ENCODE measurements around the gene DZIP3. TPM values are rescaled to one million over a fixed set of nuclear protein-coding genes. Genes with fewer than 3 reads are reported as not detected.

Gene DZIP3
- polyA plus RNA-seq, 3 donors: 0.92 to 1.2 (median 1.1) TPM

DNA sequence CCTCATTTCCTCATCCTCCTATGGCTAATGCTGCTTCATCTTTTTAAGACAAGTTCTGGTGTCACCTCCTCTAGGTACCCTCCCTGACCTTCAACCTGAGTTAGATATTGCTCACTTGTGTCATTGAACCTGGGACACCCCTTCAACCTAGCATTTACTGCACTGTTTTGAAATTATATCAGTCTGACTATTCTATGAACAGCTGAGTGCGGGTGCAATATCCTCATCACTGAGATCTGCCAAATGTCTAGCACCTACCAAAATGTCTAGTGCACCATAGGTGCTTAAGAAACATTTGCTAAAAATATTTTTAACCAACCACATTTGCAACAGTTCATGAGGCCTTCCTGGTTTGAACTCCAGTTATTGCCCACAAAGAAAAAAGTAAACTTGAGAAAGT is 133.2 kb downstream of the DZIP3 start:
- no CpG with 5 or more reads among the region's 1 CpG for WGBS (ENCODE audit: insufficient coverage)
- DNase-seq: no peak
- H3K79me2 ChIP-seq (ENCODE audit: insufficient read depth, low read length): no peaks in the 10 kb centered on the region
- H3K27me3 ChIP-seq (ENCODE audit: control insufficient read depth in 2 of 2, insufficient read depth in 2 of 2, low read length in 2 of 2): no peaks in the 10 kb centered on the region
- no peak overlapping the region for H3K4me3 ChIP-seq (replicated peaks in 1 of 3; ENCODE audit: low read depth in 2 of 3, low read length in 3 of 3)
- Mint-ChIP-seq H3K27me3 (ENCODE audit: low read depth in 3 of 3) (peaks cover 0 to 3% (median 2%) of the 10 kb centered on the region in 3 donors), H3K36me3 (no peaks in the 10 kb centered on the region), H3K4me1 (no peaks in the 10 kb centered on the region), H3K27ac (no peak overlapping the region), H3K9me3 (peaks cover 10 to 16% (median 13%) of the 10 kb centered on the region in 7 donors), H3K4me3 (no peak overlapping the region)
- intact Hi-C loops (cut with micrococcal nuclease): no loop called here
- H4K20me1 ChIP-seq (ENCODE audit: insufficient read depth, low read length): no peaks in the 10 kb centered on the region
- H3K4me1 ChIP-seq (ENCODE audit: control insufficient read depth in 1 of 2, insufficient read depth in 2 of 2, low read length in 2 of 2): no peaks in the 10 kb centered on the region
- H2AFZ ChIP-seq (ENCODE audit: insufficient read depth, low read depth, low read length, poor library complexity, severe bottlenecking): no peak overlapping the region
- no peak overlapping the region for H3K27ac ChIP-seq (ENCODE audit: low read depth in 1 of 2, low read length in 2 of 2)
- H3K36me3 ChIP-seq (replicated peaks in 1 of 2; ENCODE audit: control insufficient read depth in 1 of 2, insufficient read depth in 2 of 2, low read length in 2 of 2): no peaks in the 10 kb centered on the region
- no peaks in the 10 kb centered on the region for H3K9me3 ChIP-seq (replicated peaks in 1 of 2; ENCODE audit: control insufficient read depth in 1 of 2, insufficient read depth in 1 of 2, low read length in 2 of 2)
- H3K9ac ChIP-seq (ENCODE audit: insufficient read depth, low read length, poor library complexity, severe bottlenecking): no peak overlapping the region
- TF ChIP-seq, protein P1, sequence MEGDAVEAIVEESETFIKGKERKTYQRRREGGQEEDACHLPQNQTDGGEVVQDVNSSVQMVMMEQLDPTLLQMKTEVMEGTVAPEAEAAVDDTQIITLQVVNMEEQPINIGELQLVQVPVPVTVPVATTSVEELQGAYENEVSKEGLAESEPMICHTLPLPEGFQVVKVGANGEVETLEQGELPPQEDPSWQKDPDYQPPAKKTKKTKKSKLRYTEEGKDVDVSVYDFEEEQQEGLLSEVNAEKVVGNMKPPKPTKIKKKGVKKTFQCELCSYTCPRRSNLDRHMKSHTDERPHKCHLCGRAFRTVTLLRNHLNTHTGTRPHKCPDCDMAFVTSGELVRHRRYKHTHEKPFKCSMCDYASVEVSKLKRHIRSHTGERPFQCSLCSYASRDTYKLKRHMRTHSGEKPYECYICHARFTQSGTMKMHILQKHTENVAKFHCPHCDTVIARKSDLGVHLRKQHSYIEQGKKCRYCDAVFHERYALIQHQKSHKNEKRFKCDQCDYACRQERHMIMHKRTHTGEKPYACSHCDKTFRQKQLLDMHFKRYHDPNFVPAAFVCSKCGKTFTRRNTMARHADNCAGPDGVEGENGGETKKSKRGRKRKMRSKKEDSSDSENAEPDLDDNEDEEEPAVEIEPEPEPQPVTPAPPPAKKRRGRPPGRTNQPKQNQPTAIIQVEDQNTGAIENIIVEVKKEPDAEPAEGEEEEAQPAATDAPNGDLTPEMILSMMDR (IDR thresholded peaks at IDR 0.05): no peak
- H3K4me2 ChIP-seq (replicated peaks; ENCODE audit: extremely low read depth, low read length, poor library complexity, severe bottlenecking): no peak overlapping the region

DNA sequence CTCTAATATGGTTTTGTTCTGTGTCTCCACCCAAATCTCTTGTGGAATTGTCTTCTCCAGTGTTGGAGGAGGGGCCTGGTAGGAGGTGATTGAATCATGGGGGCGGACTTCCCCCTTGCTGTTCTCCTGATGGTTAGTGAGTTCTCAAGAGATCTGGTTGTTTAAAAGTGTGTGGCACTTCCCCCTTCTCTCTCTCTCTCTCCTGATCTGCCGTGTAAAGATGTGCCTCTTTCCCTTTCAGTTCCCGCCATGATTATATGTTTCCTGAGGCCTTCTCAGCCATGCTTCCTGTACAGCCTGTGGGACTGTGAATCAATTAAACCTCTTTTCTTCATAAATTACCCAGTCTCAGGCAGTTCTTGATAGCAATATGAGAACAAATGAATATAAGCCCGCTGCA is 134.6 kb downstream of the DZIP3 start:
- Mint-ChIP-seq H3K4me3 (no peak overlapping the region), H3K9me3 (peaks cover 10 to 16% (median 13%) of the 10 kb centered on the region in 7 donors), H3K27me3 (ENCODE audit: low read depth in 3 of 3) (peaks cover 0 to 2% (median 1%) of the 10 kb centered on the region in 3 donors), H3K27ac (no peak overlapping the region), H3K4me1 (no peaks in the 10 kb centered on the region), H3K36me3 (no peaks in the 10 kb centered on the region)
- intact Hi-C loops (cut with micrococcal nuclease): no loop called here
- Histone ChIP-seq H3K27ac (ENCODE audit: low read depth in 1 of 2, low read length in 2 of 2) (no peak overlapping the region), H3K4me2 (replicated peaks; ENCODE audit: extremely low read depth, low read length, poor library complexity, severe bottlenecking) (no peak overlapping the region), H3K9ac (ENCODE audit: insufficient read depth, low read length, poor library complexity, severe bottlenecking) (no peak overlapping the region), H3K36me3 (replicated peaks in 1 of 2; ENCODE audit: control insufficient read depth in 1 of 2, insufficient read depth in 2 of 2, low read length in 2 of 2) (no peaks in the 10 kb centered on the region), H3K27me3 (ENCODE audit: control insufficient read depth in 2 of 2, insufficient read depth in 2 of 2, low read length in 2 of 2) (no peaks in the 10 kb centered on the region), H3K4me1 (ENCODE audit: control insufficient read depth in 1 of 2, insufficient read depth in 2 of 2, low read length in 2 of 2) (no peaks in the 10 kb centered on the region), H3K9me3 (replicated peaks in 1 of 2; ENCODE audit: control insufficient read depth in 1 of 2, insufficient read depth in 1 of 2, low read length in 2 of 2) (no peaks in the 10 kb centered on the region), H3K4me3 (replicated peaks in 1 of 3; ENCODE audit: low read depth in 2 of 3, low read length in 3 of 3) (no peak overlapping the region), H2AFZ (ENCODE audit: insufficient read depth, low read depth, low read length, poor library complexity, severe bottlenecking) (no peak overlapping the region), H3K79me2 (ENCODE audit: insufficient read depth, low read length) (no peaks in the 10 kb centered on the region), H4K20me1 (ENCODE audit: insufficient read depth, low read length) (no peaks in the 10 kb centered on the region)
- TF ChIP-seq, protein P1 (IDR thresholded peaks at IDR 0.05): no peak
- no CpG with 5 or more reads among the region's 4 CpGs for WGBS (ENCODE audit: insufficient coverage)
- DNase-seq: no peak

Data from CD14-positive monocyte (primary cell).